GM19452 (cell line): Measurements from ENCODE around the gene CSF1R.

Experiments used
- ATAC-seq: cut with Tn5 transposase; IDR thresholded peaks from one replicate; pipeline ENCODE4 v1.9.1; 2021; ENCODE audit not compliant: unreplicated experiment

Gene CSF1R

GRCh38 chr5:150026682-150027172, 59.6 kb downstream of the CSF1R start:
- ATAC-seq, result no peak

GRCh38 chr5:150024346-150024984, 61.9 kb downstream of the CSF1R start:
- ATAC-seq, result no peak

- ATAC-seq, result no peak
Observed at GRCh38 chr5:150023136-150023535, 63.2 kb downstream of the CSF1R start.

- no peak for ATAC-seq
Observed at GRCh38 chr5:150022681-150023080, 63.7 kb downstream of the CSF1R start.

GRCh38 chr5:150022158-150022531, 64.2 kb downstream of the CSF1R start:
- no peak for ATAC-seq

- ATAC-seq, result no peak
Observed at GRCh38 chr5:150021491-150022157, 64.7 kb downstream of the CSF1R start.

- ATAC-seq, result no peak
Observed at GRCh38 chr5:150020249-150020648, 66.1 kb downstream of the CSF1R start.

GRCh38 chr5:150017226-150018005, 68.9 kb downstream of the CSF1R start:
- no peak for ATAC-seq

GRCh38 chr5:150016537-150016936, 69.8 kb downstream of the CSF1R start:
- no peak for ATAC-seq

- ATAC-seq, result no peak
Observed at GRCh38 chr5:150015415-150015814, 70.9 kb downstream of the CSF1R start.

- no peak for ATAC-seq
Observed at GRCh38 chr5:150014456-150014855, 71.9 kb downstream of the CSF1R start.

GRCh38 chr5:150013931-150014330, 72.4 kb downstream of the CSF1R start:
- no peak for ATAC-seq

- no peak for ATAC-seq
Observed at GRCh38 chr5:150009671-150010387, 76.5 kb downstream of the CSF1R start.

- ATAC-seq, result no peak
Observed at GRCh38 chr5:150007050-150007449, 79.3 kb downstream of the CSF1R start.

GRCh38 chr5:150006318-150006717, 80.0 kb downstream of the CSF1R start:
- ATAC-seq, result no peak
